ENCODE results near the gene CDH12. TPM values are rescaled to one million over a fixed set of nuclear protein-coding genes. Genes with fewer than 3 reads are reported as not detected.

The CDH12 gene
- total RNA-seq, 1 experiment from 2014 or later = not detected

- Mint-ChIP-seq H3K4me1 (no peaks in the 10 kb centered on the region), H3K27ac (no peak overlapping the region)
- H2BK15ac ChIP-seq (ENCODE audit: low read depth, low read length) = no peak overlapping the region
These were observed 259.6 kb downstream of the CDH12 start for GRCh38 chr5:22593592-22593991.

More at GRCh38 chr5:22593592-22593991, 259.6 kb downstream of the CDH12 start:
- H3K79me1 ChIP-seq (ENCODE audit: insufficient read depth, low read depth, low read length, poor library complexity, severe bottlenecking) = no peaks in the 10 kb centered on the region
- no peak for TF ChIP-seq CTCF (conservative IDR thresholded peaks at IDR 0.05)
- no peaks in the 10 kb centered on the region for H3K27me3 ChIP-seq (ENCODE audit: insufficient read depth, low read length)
- H2BK120ac ChIP-seq (ENCODE audit: low read depth, low read length, poor library complexity, severe bottlenecking) = no peak overlapping the region
- H2AFZ ChIP-seq (ENCODE audit: low read length) = no peak overlapping the region
- no peaks in the 10 kb centered on the region for H3K4me1 ChIP-seq (ENCODE audit: insufficient read depth, low read length)
- H3K9me3 ChIP-seq (ENCODE audit: control insufficient read depth, low read depth, low read length) = no peaks in the 10 kb centered on the region
- WGBS (ENCODE audit: extremely low coverage, insufficient read length, low lambda C conversion rate) = no CpG with 5 or more reads among the region's 1 CpG
- H3K56ac ChIP-seq (ENCODE audit: insufficient read length, low read depth, low read length) = no peak overlapping the region
- no peak overlapping the region for H4K5ac ChIP-seq (ENCODE audit: insufficient read length, low read depth, low read length)
- no peak overlapping the region for H4K91ac ChIP-seq (ENCODE audit: insufficient read length, low read depth, low read length)
- no peak overlapping the region for H2BK12ac ChIP-seq (ENCODE audit: insufficient read length, low read depth, low read length)
- no peak for DNase-seq
- Mint-ChIP-seq H3K36me3 (ENCODE audit: insufficient read depth in 1 of 3, low read depth in 3 of 3) (no peaks in the 10 kb centered on the region), H3K27me3 (ENCODE audit: low read depth) (no peaks in the 10 kb centered on the region), H3K4me3 (no peak overlapping the region), H3K9me3 (no peaks in the 10 kb centered on the region)
- H3K4ac ChIP-seq (ENCODE audit: low read depth, low read length) = no peak overlapping the region
- no peaks in the 10 kb centered on the region for H3K23me2 ChIP-seq (ENCODE audit: insufficient read length, low read depth, low read length, poor library complexity, severe bottlenecking)
- no peak overlapping the region for H2AK5ac ChIP-seq (ENCODE audit: insufficient read length, low read length)
- H3K9ac ChIP-seq (ENCODE audit: extremely low read depth, insufficient read length, low read length) = no peak overlapping the region
- no peak overlapping the region for H3K27ac ChIP-seq (ENCODE audit: insufficient read length, low read depth, low read length)
- H2BK5ac ChIP-seq (ENCODE audit: insufficient read length, low read length) = no peak overlapping the region
- H2BK20ac ChIP-seq (ENCODE audit: low read depth, low read length, poor library complexity, severe bottlenecking) = no peak overlapping the region
- H3K14ac ChIP-seq (ENCODE audit: insufficient read depth, low read length) = no peak overlapping the region
- no peaks in the 10 kb centered on the region for H3K79me2 ChIP-seq (ENCODE audit: insufficient read depth, low read length)
- no peak overlapping the region for H3K18ac ChIP-seq (ENCODE audit: insufficient read length, low read depth, low read length)
- no peak overlapping the region for H4K8ac ChIP-seq (replicated peaks; ENCODE audit: insufficient read length, low read depth, low read length)
- no peaks in the 10 kb centered on the region for H4K20me1 ChIP-seq (ENCODE audit: control insufficient read depth, insufficient read depth, insufficient read length)
- H3T11ph ChIP-seq (ENCODE audit: low read length) = no peak overlapping the region
- H3K23ac ChIP-seq (ENCODE audit: insufficient read length, low read depth, low read length) = no peak overlapping the region
- no peak overlapping the region for H3K4me2 ChIP-seq (ENCODE audit: insufficient read depth, insufficient read length, low read length)
